Thyroid gland (tissue), 4 donors: Measurements from ENCODE around the gene PPIA. TPM values are rescaled to one million over a fixed set of nuclear protein-coding genes. Genes with fewer than 3 reads are reported as not detected.
"Not testable (repeated sequence)": the region's sequence is repeated elsewhere in the genome, so short reads cannot be mapped to it uniquely, and the experiment has no call there.

Source experiments
- DNase-seq, 2 donors: peaks; one replicate each; pipeline ENCODE4 v3.0.0-alpha.2; 2019
- H3K27ac ChIP-seq, 3 donors: fragments of 200-600 bp; sonication (generic); 1 replicate in 2 of 3; 2 replicates in 1 of 3; pipeline ENCODE4 v1.5.1; 2016 to 2019; ENCODE audit warnings: mild to moderate bottlenecking in 1 of 3, moderate library complexity in 1 of 3
- H3K27me3 ChIP-seq: fragments of 200-600 bp; sonication (generic); one replicate; pipeline ENCODE4 v1.5.1; 2019
- H3K36me3 ChIP-seq, 2 donors: fragments of 200-600 bp; sonication (generic); one replicate each; pipeline ENCODE4 v1.5.1; 2016 to 2019
- H3K4me1 ChIP-seq, 2 donors: fragments of 200-600 bp; sonication (generic); one replicate each; pipeline ENCODE4 v1.5.1; 2017 to 2019
- H3K4me3 ChIP-seq, 3 donors: fragments of 200-600 bp; sonication (generic); replicated peaks in 1 of 3; 1 replicate in 2 of 3; 2 replicates in 1 of 3; pipeline ENCODE4 v1.5.1; 2016; ENCODE audit warnings: mild to moderate bottlenecking in 1 of 3
- H3K9me3 ChIP-seq: fragments of 200-600 bp; sonication (generic); one replicate; pipeline ENCODE4 v1.5.1; 2017
- POLR2A ChIP-seq, 2 donors: fragments of 450-650 bp; IDR thresholded peaks; one replicate each; pipeline ENCODE4 v1.6.1; 2017; ENCODE audit warnings: antibody characterized with exemption in 2 of 2, mild to moderate bottlenecking in 2 of 2, moderate library complexity in 1 of 2
- WGBS, 2 donors: methylation state at CpG; one replicate each; pipeline ENCODE4 v1.1.5; 2017; 5-methylcytosine and 5-hydroxymethylcytosine counted together
- intact Hi-C: fragments of 100-400 bp; cut with DNase I; formaldehyde crosslinking; loops from one replicate; pipeline ENCODE4 v1.15.1; 2023
- total RNA-seq, 4 donors: library from RNA; depleted of rRNA; stranded (reverse); fragments of >200 nt; gene quantifications; one replicate each; pipeline ENCODE4 v1.2.3, GENCODE V29; 2016
- TF ChIP-seq, protein P1 (sequence below), 6 experiments: fragments of 200-600 bp in 3 of 6; fragments of 450-650 bp in 3 of 6; sonication (generic) in 3 of 6; IDR thresholded peaks; one replicate each; pipeline ENCODE4 v1.5.1; 2016 to 2019; ENCODE audit warnings: antibody characterized with exemption in 6 of 6, mild to moderate bottlenecking in 2 of 6, inconsistent platforms in 1 of 6, moderate library complexity in 1 of 6

PPIA gene
- total RNA-seq, 4 donors from 2014 or later = 1,021 to 2,051 (median 1,545) TPM

DNA sequence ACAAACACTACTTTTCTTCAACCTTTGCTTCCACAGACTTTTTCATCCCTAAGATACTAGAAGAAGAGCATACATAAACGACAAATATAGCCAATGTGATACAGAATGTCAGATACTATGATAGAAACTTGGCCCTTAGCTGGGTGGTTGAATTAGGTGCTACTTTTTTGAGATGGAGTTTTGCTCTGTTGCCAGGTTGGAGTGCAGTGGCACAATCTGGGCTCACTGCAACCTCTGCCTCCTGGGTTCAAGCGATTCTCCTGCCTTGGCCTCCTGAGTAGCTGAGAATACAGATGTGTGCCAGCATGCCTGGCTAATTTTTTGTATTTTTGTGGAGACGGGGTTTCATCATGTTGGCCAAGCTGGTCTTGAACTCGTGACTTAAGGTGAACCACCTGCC is 3.5 kb downstream of the PPIA start:
- no peak for DNase-seq
- H3K27me3 ChIP-seq = no peaks in the 10 kb centered on the region
- H3K4me1 ChIP-seq = peaks cover 15 to 23% of the 10 kb centered on the region in 2 donors
- H3K36me3 ChIP-seq = peaks cover 48 to 55% of the 10 kb centered on the region in 2 donors
- no peak overlapping the region for H3K4me3 ChIP-seq
- H3K27ac ChIP-seq = no peak overlapping the region
- TF ChIP-seq, protein P1, sequence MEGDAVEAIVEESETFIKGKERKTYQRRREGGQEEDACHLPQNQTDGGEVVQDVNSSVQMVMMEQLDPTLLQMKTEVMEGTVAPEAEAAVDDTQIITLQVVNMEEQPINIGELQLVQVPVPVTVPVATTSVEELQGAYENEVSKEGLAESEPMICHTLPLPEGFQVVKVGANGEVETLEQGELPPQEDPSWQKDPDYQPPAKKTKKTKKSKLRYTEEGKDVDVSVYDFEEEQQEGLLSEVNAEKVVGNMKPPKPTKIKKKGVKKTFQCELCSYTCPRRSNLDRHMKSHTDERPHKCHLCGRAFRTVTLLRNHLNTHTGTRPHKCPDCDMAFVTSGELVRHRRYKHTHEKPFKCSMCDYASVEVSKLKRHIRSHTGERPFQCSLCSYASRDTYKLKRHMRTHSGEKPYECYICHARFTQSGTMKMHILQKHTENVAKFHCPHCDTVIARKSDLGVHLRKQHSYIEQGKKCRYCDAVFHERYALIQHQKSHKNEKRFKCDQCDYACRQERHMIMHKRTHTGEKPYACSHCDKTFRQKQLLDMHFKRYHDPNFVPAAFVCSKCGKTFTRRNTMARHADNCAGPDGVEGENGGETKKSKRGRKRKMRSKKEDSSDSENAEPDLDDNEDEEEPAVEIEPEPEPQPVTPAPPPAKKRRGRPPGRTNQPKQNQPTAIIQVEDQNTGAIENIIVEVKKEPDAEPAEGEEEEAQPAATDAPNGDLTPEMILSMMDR (IDR thresholded peaks at IDR 0.05) = no peak
- TF ChIP-seq POLR2A (IDR thresholded peaks at IDR 0.05) = no peak
- intact Hi-C loops = loop anchor here (5.0 kb wide), 1 partner anchor 53 kb away; the partner anchor contains the start of gene ZMIZ2
- H3K9me3 ChIP-seq = no peaks in the 10 kb centered on the region
- WGBS, 2 donors = 84 to 88% methylated on average over 4 of the region's 4 CpGs

DNA sequence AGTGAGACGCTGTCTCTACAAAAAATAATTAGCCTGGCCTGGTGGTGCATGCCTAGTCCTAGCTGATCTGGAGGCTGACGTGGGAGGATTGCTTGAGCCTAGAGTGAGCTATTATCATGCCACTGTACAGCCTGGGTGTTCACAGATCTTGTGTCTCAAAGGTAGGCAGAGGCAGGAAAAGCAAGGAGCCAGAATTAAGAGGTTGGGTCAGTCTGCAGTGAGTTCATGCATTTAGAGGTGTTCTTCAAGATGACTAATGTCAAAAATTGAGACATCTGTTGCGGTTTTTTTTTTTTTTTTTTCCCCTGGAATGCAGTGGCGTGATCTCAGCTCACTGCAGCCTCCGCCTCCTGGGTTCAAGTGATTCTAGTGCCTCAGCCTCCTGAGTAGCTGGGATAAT is 5.4 kb downstream of the PPIA start:
- no peak for TF ChIP-seq POLR2A (IDR thresholded peaks at IDR 0.05)
- TF ChIP-seq, protein P1 (IDR thresholded peaks at IDR 0.05) = no peak
- no peaks in the 10 kb centered on the region for H3K27me3 ChIP-seq
- no peak overlapping the region for H3K4me3 ChIP-seq
- 90 to 94% methylated on average over 5 of the region's 5 CpGs for WGBS, 2 donors
- peaks cover 15 to 18% of the 10 kb centered on the region in 2 donors for H3K4me1 ChIP-seq
- intact Hi-C loops = no loop called here
- peaks cover 55 to 58% of the 10 kb centered on the region in 2 donors for H3K36me3 ChIP-seq
- DNase-seq = no peak
- H3K9me3 ChIP-seq = no peaks in the 10 kb centered on the region
- no peak overlapping the region for H3K27ac ChIP-seq

DNA sequence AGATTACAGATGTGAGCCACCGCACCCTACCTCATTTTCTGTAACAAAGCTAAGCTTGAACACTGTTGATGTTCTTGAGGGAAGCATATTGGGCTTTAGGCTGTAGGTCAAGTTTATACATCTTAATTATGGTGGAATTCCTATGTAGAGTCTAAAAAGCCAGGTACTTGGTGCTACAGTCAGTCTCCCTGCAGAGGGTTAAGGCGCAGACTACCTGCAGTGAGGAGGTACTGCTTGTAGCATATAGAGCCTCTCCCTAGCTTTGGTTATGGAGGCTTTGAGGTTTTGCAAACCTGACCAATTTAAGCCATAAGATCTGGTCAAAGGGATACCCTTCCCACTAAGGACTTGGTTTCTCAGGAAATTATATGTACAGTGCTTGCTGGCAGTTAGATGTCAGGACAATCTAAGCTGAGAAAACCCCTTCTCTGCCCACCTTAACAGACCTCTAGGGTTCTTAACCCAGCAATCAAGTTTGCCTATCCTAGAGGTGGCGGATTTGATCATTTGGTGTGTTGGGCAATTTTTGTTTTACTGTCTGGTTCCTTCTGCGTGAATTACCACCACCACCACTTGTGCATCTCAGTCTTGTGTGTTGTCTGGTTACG is 6.0 kb downstream of the PPIA start:
- peaks cover 15 to 18% of the 10 kb centered on the region in 2 donors for H3K4me1 ChIP-seq
- intact Hi-C loops = no loop called here
- H3K9me3 ChIP-seq = no peaks in the 10 kb centered on the region
- no peak for DNase-seq
- 97 to 98% methylated on average over 5 of the region's 5 CpGs for WGBS, 2 donors
- peaks cover 55 to 58% of the 10 kb centered on the region in 2 donors for H3K36me3 ChIP-seq
- H3K27me3 ChIP-seq = no peaks in the 10 kb centered on the region
- H3K27ac ChIP-seq = no peak overlapping the region
- TF ChIP-seq, protein P1 (IDR thresholded peaks at IDR 0.05) = no peak
- no peak for TF ChIP-seq POLR2A (IDR thresholded peaks at IDR 0.05)
- no peak overlapping the region for H3K4me3 ChIP-seq

DNA sequence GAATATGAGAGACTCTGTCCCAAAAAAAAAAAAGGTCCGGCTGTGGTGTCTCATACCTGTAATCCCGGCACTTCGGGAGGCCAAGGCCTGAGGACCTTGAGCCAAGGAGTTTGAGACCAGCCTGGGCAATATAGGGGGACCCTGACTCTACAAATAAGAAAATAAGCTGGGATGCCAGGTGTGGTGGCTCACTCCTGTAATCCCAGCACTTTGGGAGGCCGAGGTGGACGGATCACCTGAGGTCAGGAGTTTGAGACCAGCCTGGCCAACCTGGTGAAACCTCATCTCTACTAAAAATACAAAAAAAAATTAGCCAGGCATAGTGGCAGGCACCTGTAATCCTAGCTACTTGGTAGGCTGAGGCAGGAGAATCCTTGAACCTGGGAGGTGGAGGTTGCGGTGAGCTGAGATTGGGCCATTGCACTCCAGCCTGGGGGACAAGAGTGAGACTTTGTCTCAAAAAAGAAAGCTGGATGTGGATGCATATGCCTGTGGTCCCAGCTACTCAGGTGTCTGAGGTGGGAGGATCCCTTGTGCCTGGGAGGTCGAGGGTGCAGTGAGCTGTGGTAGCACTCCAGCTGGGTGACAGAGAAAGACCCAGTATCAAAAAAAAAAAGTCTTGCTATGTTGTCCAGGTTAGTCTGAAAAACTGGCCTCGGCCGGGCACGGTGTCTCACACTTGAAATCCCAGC is 7.5 kb downstream of the PPIA start:
- H3K27me3 ChIP-seq, H3K4me3 ChIP-seq, DNase-seq, H3K9me3 ChIP-seq, H3K4me1 ChIP-seq, intact Hi-C loops, H3K27ac ChIP-seq: not testable (repeated sequence)
- WGBS, 2 donors = 90 to 94% methylated on average over 10 of the region's 10 CpGs
- H3K36me3 ChIP-seq = peaks cover 55 to 58% of the 10 kb centered on the region in 2 donors

DNA sequence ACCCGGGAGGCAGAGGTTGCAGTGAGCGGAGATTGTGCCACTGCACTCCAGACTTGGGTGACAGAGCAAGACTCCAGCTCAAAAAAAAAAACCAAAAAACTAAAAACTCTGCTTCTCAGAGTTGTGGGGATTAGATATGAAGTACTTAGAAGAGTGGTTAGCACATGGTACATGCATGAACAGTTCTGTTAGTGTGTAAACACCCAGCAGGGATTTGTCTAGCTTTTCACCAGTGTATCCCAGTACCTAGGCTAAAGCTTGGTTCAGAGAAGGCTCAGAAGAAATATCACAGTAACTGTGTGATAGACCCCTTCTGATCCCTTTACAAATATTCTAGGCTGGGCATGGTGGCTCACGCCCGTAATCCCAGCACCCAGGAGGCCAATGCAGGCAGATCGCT is 9.5 kb downstream of the PPIA start:
- no peak for TF ChIP-seq POLR2A (IDR thresholded peaks at IDR 0.05)
- TF ChIP-seq, protein P1 (IDR thresholded peaks at IDR 0.05) = no peak
- WGBS, 2 donors = 86 to 91% methylated on average over 5 of the region's 5 CpGs
- H3K4me3 ChIP-seq = no peak overlapping the region
- DNase-seq = no peak
- no peak overlapping the region for H3K27ac ChIP-seq
- no peaks in the 10 kb centered on the region for H3K27me3 ChIP-seq
- H3K9me3 ChIP-seq = no peaks in the 10 kb centered on the region
- intact Hi-C loops = no loop called here
- H3K36me3 ChIP-seq = peaks cover 41 to 42% of the 10 kb centered on the region in 2 donors
- H3K4me1 ChIP-seq = no peaks in the 10 kb centered on the region
